GM12878 (cell line): ENCODE measurements around the gene NUAK2. TPM values are rescaled to one million over a fixed set of nuclear protein-coding genes. Genes with fewer than 3 reads are reported as not detected.

ENCODE experiments used
- ATAC-seq: fragments of 200-7000 bp; cut with Tn5 transposase; 3 replicates; pipeline ENCODE4 v1.9.1; 2020; ENCODE audit warnings: mild to moderate bottlenecking, moderate library complexity
- BruUV-seq: library from RNA; stranded (reverse); fragments of 400-500 nt; replicated peaks from 2 replicates; lab custom pipeline; 2021; lab: Mats Ljungman, UMichigan
- CTCF ChIA-PET: fragments of 300-600 bp; sonication (Branson Sonifier 250); formaldehyde crosslinking; extraction: SDS; loops from one replicate; lab custom pipeline; 2021; ENCODE audit warnings: inconsistent platforms; lab: Yijun Ruan, JAX
- POLR2A ChIA-PET: fragments of 350-600 bp; formaldehyde crosslinking; extraction: SDS; loops from one replicate; lab custom pipeline; 2021; ENCODE audit warnings: inconsistent platforms; lab: Charles Lee
- RAD21 ChIA-PET: fragments of 300-600 bp; sonication (Branson Sonifier 250); formaldehyde crosslinking; loops from one replicate; lab custom pipeline; 2023; ENCODE audit warnings: antibody characterized with exemption; ENCODE audit not compliant: unreplicated experiment; lab: Charles Lee
- SMC1A ChIA-PET: fragments of 300-600 bp; sonication (Branson Sonifier 250); formaldehyde crosslinking; loops from one replicate; lab custom pipeline; 2023; ENCODE audit not compliant: unreplicated experiment, uncharacterized antibody; lab: Charles Lee
- DNase-seq: peaks from one replicate; pipeline ENCODE4 v3.0.0-alpha.2; 2011; ENCODE audit warnings: low read depth, low spot score
- FAIRE-seq: peaks from 3 replicates; lab custom pipeline; 2011; peaks lifted over from hg19 to GRCh38; lab: Jason Lieb, UNC
- H2AFZ ChIP-seq: 2 replicates; pipeline ENCODE4 v1.6.0; 2011; ENCODE audit warnings: low read depth, low read length, control low read depth; ENCODE audit not compliant: control insufficient read depth
- H3K27ac ChIP-seq: 2 replicates; pipeline ENCODE4 v1.5.1; 2011; ENCODE audit warnings: control low read depth; ENCODE audit not compliant: control insufficient read depth, insufficient read depth
- H3K27me3 ChIP-seq, 2 experiments: replicated peaks in 1 of 2; 2 replicates each; pipeline versions ENCODE4 v1.6.0 to v1.6.1; 2011; ENCODE audit warnings: low read length in 1 of 2; ENCODE audit not compliant: control insufficient read depth in 2 of 2, insufficient read depth in 2 of 2
- H3K36me3 ChIP-seq, 2 experiments: 2 replicates each; pipeline ENCODE4 v1.5.1; 2011; ENCODE audit warnings: low read length in 1 of 2; ENCODE audit not compliant: control insufficient read depth in 2 of 2, insufficient read depth in 2 of 2
- H3K4me1 ChIP-seq: 2 replicates; pipeline ENCODE4 v1.6.1; 2011; ENCODE audit warnings: mild to moderate bottlenecking, low read length, moderate library complexity, mixed read lengths; ENCODE audit not compliant: control insufficient read depth, insufficient read depth
- H3K4me2 ChIP-seq: 2 replicates; pipeline ENCODE4 v1.6.0; 2011; ENCODE audit warnings: control low read depth; ENCODE audit not compliant: control insufficient read depth, insufficient read depth
- H3K4me3 ChIP-seq: fragments of 200-600 bp; sonication (generic); 2 replicates; pipeline ENCODE4 v1.5.1; 2016
- H3K79me2 ChIP-seq: 2 replicates; pipeline ENCODE4 v1.6.0; 2011; ENCODE audit warnings: low read length; ENCODE audit not compliant: control insufficient read depth, insufficient read depth
- H3K9ac ChIP-seq: 2 replicates; pipeline ENCODE4 v1.8.0; 2011; ENCODE audit warnings: low read length, control low read depth, mixed read lengths; ENCODE audit not compliant: control insufficient read depth, insufficient read depth
- H3K9me3 ChIP-seq: replicated peaks from 3 replicates; pipeline ENCODE4 v1.5.1; 2011; ENCODE audit warnings: mild to moderate bottlenecking, low read length; ENCODE audit not compliant: control insufficient read depth, insufficient read depth
- H4K20me1 ChIP-seq: 2 replicates; pipeline ENCODE4 v1.6.0; 2011; ENCODE audit not compliant: control insufficient read depth, insufficient read depth
- BHLHE40 ChIP-seq, 2 experiments: fragments of 450-650 bp in 1 of 2; IDR thresholded peaks; 2 replicates each; pipeline ENCODE4 v1.6.1; 2011 to 2017; ENCODE audit warnings: low read depth in 2 of 2, borderline replicate concordance in 1 of 2, improper control_type of control experiment in 1 of 2, low read length in 1 of 2, mild to moderate bottlenecking in 1 of 2
- BRCA1 ChIP-seq: IDR thresholded peaks from 2 replicates; pipeline ENCODE4 v1.6.1; 2011; ENCODE audit warnings: low read depth, low read length, improper control_type of control experiment
- CEBPZ ChIP-seq: fragments of 150-350 bp; IDR thresholded peaks from 2 replicates; pipeline ENCODE4 v1.6.1; 2016; ENCODE audit warnings: low read depth, low read length
- DPF2 ChIP-seq: fragments of 450-650 bp; IDR thresholded peaks from 2 replicates; pipeline ENCODE4 v1.6.1; 2017; ENCODE audit warnings: mild to moderate bottlenecking
- GATAD2B ChIP-seq: fragments of 450-650 bp; conservative IDR thresholded peaks from 2 replicates; pipeline ENCODE4 v1.6.1; 2017; ENCODE audit warnings: low read depth, mild to moderate bottlenecking, moderate library complexity
- HCFC1 ChIP-seq: fragments of 150-350 bp; IDR thresholded peaks from 2 replicates; pipeline ENCODE4 v1.6.1; 2014; ENCODE audit warnings: low read length
- IKZF2 ChIP-seq, 2 experiments: fragments of 450-650 bp; IDR thresholded peaks; 2 replicates each; pipeline ENCODE4 v1.6.1; 2017; ENCODE audit warnings: mild to moderate bottlenecking in 2 of 2, moderate library complexity in 2 of 2
- JUNB ChIP-seq: IDR thresholded peaks from 2 replicates; pipeline ENCODE4 v1.6.1; 2016; ENCODE audit warnings: antibody characterized with exemption, mild to moderate bottlenecking
- KAT2A ChIP-seq: conservative IDR thresholded peaks from 2 replicates; pipeline ENCODE4 v1.6.1; 2011; ENCODE audit warnings: low read depth, low read length; ENCODE audit not compliant: control insufficient read depth
- MYC ChIP-seq: IDR thresholded peaks from 2 replicates; pipeline ENCODE4 v1.6.1; 2011; ENCODE audit warnings: mild to moderate bottlenecking, low read length, moderate library complexity, inconsistent platforms; ENCODE audit not compliant: insufficient read depth, insufficient replicate concordance, insufficient read length, severe bottlenecking
- RAD21 ChIP-seq: IDR thresholded peaks from 2 replicates; pipeline ENCODE4 v1.6.1; 2011; ENCODE audit warnings: mild to moderate bottlenecking, low read depth, low read length, moderate library complexity; ENCODE audit not compliant: insufficient read depth
- RCOR1 ChIP-seq: conservative IDR thresholded peaks from 2 replicates; pipeline ENCODE4 v1.6.1; 2012; ENCODE audit warnings: low read depth, low read length, improper control_type of control experiment
- SMAD5 ChIP-seq: IDR thresholded peaks from 2 replicates; pipeline ENCODE4 v1.6.1; 2016; ENCODE audit warnings: antibody characterized with exemption, low read depth
- SRF ChIP-seq, 2 experiments: IDR thresholded peaks; 2 replicates each; pipeline ENCODE4 v1.6.1; 2011; ENCODE audit warnings: low read depth in 2 of 2, low read length in 2 of 2, mild to moderate bottlenecking in 1 of 2, moderate library complexity in 1 of 2
- SUPT20H ChIP-seq: IDR thresholded peaks from 2 replicates; pipeline ENCODE4 v1.6.1; 2011; ENCODE audit warnings: low read depth, mild to moderate bottlenecking, low read length, moderate library complexity, borderline replicate concordance; ENCODE audit not compliant: control insufficient read depth
- WGBS: methylation state at CpG from one replicate; pipeline ENCODE4 v1.1.6; 2016; ENCODE audit warnings: low lambda C conversion rate; ENCODE audit not compliant: insufficient replicate concordance, insufficient coverage; ENCODE audit errors: missing lambda C conversion rate; 5-methylcytosine and 5-hydroxymethylcytosine counted together
- in situ Hi-C: fragments of 300-500 bp; cut with MboI; formaldehyde crosslinking; loops from 9 replicates; pipeline ENCODE4 v1.14.3; 2018; ENCODE audit warnings: mixed read lengths
- intact Hi-C: fragments of 100-400 bp; cut with micrococcal nuclease; formaldehyde crosslinking; loops from one replicate; pipeline ENCODE4 v1.14.2; 2022; ENCODE audit not compliant: unreplicated experiment
- polyA plus RNA-seq, 11 experiments: library from polyadenylated mRNA; depleted of rRNA in 4 of 11; unstranded in 6 of 11; stranded (reverse) in 5 of 11; fragments of >200 nt; fragmentation: Nextera tagmentation in 4 of 11; fragmentation: Illumina TruSeq in 1 of 11; extraction: Ambion mirVana in 4 of 11; extraction: Trizol in 1 of 11; gene quantifications; 1 replicate in 1 of 11; 2 replicates in 10 of 11; pipeline versions ENCODE4 v1.2.1 to v1.2.3, GENCODE V29; 2011 to 2016; ENCODE audit warnings: inconsistent platforms in 2 of 11, missing spikeins in 2 of 11, low read depth in 1 of 11
- total RNA-seq, 4 experiments: library from RNA; depleted of rRNA in 3 of 4; stranded (reverse); fragments of >200 nt in 3 of 4; fragmentation: Illumina TruSeq in 1 of 4; extraction: Trizol in 1 of 4; gene quantifications; 2 replicates each; pipeline versions ENCODE4 v1.2.1 to v1.2.3, GENCODE V29; 2013 to 2021
- TF ChIP-seq, protein P1 (sequence below): fragments of 450-650 bp; IDR thresholded peaks from 2 replicates; pipeline ENCODE4 v1.6.1; 2018; ENCODE audit warnings: borderline replicate concordance, mild to moderate bottlenecking; ENCODE audit not compliant: partially characterized antibody

Gene NUAK2
- total and polyA plus RNA-seq, 10 of the 15 experiments (the other 5 are each of a cell fraction or from before 2014, with no cell fraction given) = 0.27 to 3.0 (median 1.2) TPM

DNA sequence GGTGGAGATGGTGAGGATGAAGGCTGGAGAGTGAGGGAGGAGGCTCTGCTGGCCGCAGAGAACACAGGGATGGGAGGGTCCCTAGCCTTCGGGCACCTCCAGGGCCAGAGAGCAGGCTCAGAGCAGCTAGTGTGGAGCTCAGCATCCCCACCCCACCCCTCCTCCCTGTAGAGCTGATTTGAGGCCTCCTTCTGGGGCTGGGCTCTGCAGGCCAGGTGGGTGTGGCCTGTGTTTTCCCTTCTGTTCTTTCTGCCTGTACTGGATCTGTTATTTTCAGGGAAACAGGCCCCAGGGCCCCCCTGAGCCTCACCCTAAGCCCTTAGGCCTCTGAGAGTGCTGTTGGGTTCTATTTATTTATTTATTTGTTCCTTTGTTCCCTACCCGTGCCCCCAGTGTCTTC, 49.0 kb downstream of the NUAK2 start (continued):
- TF ChIP-seq, protein P1, sequence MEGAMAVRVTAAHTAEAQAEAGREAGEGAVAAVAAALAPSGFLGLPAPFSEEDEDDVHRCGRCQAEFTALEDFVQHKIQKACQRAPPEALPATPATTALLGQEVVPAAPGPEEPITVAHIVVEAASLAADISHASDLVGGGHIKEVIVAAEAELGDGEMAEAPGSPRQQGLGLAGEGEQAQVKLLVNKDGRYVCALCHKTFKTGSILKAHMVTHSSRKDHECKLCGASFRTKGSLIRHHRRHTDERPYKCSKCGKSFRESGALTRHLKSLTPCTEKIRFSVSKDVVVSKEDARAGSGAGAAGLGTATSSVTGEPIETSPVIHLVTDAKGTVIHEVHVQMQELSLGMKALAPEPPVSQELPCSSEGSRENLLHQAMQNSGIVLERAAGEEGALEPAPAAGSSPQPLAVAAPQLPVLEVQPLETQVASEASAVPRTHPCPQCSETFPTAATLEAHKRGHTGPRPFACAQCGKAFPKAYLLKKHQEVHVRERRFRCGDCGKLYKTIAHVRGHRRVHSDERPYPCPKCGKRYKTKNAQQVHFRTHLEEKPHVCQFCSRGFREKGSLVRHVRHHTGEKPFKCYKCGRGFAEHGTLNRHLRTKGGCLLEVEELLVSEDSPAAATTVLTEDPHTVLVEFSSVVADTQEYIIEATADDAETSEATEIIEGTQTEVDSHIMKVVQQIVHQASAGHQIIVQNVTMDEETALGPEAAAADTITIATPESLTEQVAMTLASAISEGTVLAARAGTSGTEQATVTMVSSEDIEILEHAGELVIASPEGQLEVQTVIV = no peak
- TF ChIP-seq IKZF2 (IDR thresholded peaks at IDR 0.05) (no peak), SMAD5 (no peak), KAT2A (no peak)

GRCh38 chr1:205271745-205272144, 49.8 kb downstream of the NUAK2 start:
- FAIRE-seq (no peak), DNase-seq (no peak), ATAC-seq (no peak)
- Histone ChIP-seq H3K9ac (no peak overlapping the region), H3K4me3 (no peak overlapping the region), H3K27ac (no peak overlapping the region), H3K4me2 (no peak overlapping the region), H4K20me1 (no peaks in the 10 kb centered on the region), H3K36me3 (no peaks in the 10 kb centered on the region), H3K9me3 (no peaks in the 10 kb centered on the region), H3K27me3 (peaks cover 0 to 2% of the 10 kb centered on the region in 2 experiments; a peak in 1 of 4 replicates), H2AFZ (no peak overlapping the region), H3K79me2 (no peaks in the 10 kb centered on the region), H3K4me1 (peaks cover 3% of the 10 kb centered on the region; the same call in 1 of the 2 replicates)
- intact Hi-C loops (loop anchor here (2.0 to 10.0 kb wide), 2 partner anchors 213 to 253 kb away; no protein-coding TSS in a partner anchor), in situ Hi-C loops (loop anchor here (5.0 kb wide), 1 partner anchor 216 kb away; no protein-coding TSS in a partner anchor)
- CTCF ChIA-PET = interaction anchor here (0.8 to 42.1 kb wide), 9 partner anchors 8 to 252 kb away, joined by 3 to 2333 read pairs (median 16); partner anchors contain the start of gene NUAK2
- POLR2A ChIA-PET = interaction anchor here (1.1 to 6.2 kb wide), 2 partner anchors 43 to 51 kb away, joined by 3 to 91 read pairs; partner anchors contain the start of genes NUAK2 and TMCC2
- 54% methylated on average over 18 of the region's 18 CpGs for WGBS
- no TSS peak for BruUV-seq
- SMC1A ChIA-PET = interaction anchor here (0.9 to 25.9 kb wide), 8 partner anchors 13 to 215 kb away, joined by 4 to 1445 read pairs (median 6); partner anchors contain the start of gene NUAK2
- RAD21 ChIA-PET = interaction anchor here (0.7 to 13.6 kb wide), 11 partner anchors 8 to 253 kb away, joined by 3 to 892 read pairs (median 17); partner anchors contain the start of genes NUAK2, RBBP5 and TMCC2
- TF ChIP-seq BHLHE40 (IDR thresholded peaks at IDR 0.05; ENCODE audit: borderline replicate concordance in 1 of 2, low read depth in 2 of 2, low read length in 1 of 2) (no peak), BRCA1 (no peak), GATAD2B (no peak), DPF2 (no peak), RAD21 (no peak), SRF (IDR thresholded peaks at IDR 0.05; ENCODE audit: low read depth in 2 of 2, low read length in 2 of 2) (no peak), CEBPZ (no peak), HCFC1 (no peak), SUPT20H (no peak), RCOR1 (no peak), JUNB (no peak), MYC (no peak)
